ENCODE data around the gene NCOA7.

GRCh38 chr6:125798734-125799508, 8.2 kb downstream of the NCOA7 start:
- no peak for TF ChIP-seq CTCF (IDR thresholded peaks at IDR 0.05)
- TF ChIP-seq USF1 (CRISPR knock-in tag; IDR thresholded peaks at IDR 0.05), result no peak
- TF ChIP-seq ZNF512 (CRISPR knock-in tag; IDR thresholded peaks at IDR 0.05; ENCODE audit: borderline replicate concordance), result no peak
- TF ChIP-seq CREM (CRISPR knock-in tag; IDR thresholded peaks at IDR 0.05), result no peak
- no peak for TF ChIP-seq PREB (CRISPR knock-in tag; IDR thresholded peaks at IDR 0.05; ENCODE audit: borderline replicate concordance)
- TF ChIP-seq STAT6 (CRISPR knock-in tag; conservative IDR thresholded peaks at IDR 0.05; ENCODE audit: low read depth), result no peak
